SW480 (cell line): ENCODE results near the gene EVA1C.
"Not testable (repeated sequence)": the region's sequence is repeated elsewhere in the genome, so short reads cannot be mapped to it uniquely, and the experiment has no call there.

ENCODE experiments used
- DNase-seq: peaks from one replicate; pipeline ENCODE4 v3.0.0-alpha.2; 2016; ENCODE audit warnings: low spot score

EVA1C gene

GRCh38 chr21:32499249-32500055 is 86.9 kb downstream of the EVA1C start:
- no peak for DNase-seq

- not testable (repeated sequence) for DNase-seq
Observed at GRCh38 chr21:32503641-32504040, 91.1 kb downstream of the EVA1C start.

GRCh38 chr21:32505767-32506166 is 93.3 kb downstream of the EVA1C start:
- not testable (repeated sequence) for DNase-seq

- not testable (repeated sequence) for DNase-seq
Observed at GRCh38 chr21:32506411-32506965, 94.0 kb downstream of the EVA1C start.

DNA sequence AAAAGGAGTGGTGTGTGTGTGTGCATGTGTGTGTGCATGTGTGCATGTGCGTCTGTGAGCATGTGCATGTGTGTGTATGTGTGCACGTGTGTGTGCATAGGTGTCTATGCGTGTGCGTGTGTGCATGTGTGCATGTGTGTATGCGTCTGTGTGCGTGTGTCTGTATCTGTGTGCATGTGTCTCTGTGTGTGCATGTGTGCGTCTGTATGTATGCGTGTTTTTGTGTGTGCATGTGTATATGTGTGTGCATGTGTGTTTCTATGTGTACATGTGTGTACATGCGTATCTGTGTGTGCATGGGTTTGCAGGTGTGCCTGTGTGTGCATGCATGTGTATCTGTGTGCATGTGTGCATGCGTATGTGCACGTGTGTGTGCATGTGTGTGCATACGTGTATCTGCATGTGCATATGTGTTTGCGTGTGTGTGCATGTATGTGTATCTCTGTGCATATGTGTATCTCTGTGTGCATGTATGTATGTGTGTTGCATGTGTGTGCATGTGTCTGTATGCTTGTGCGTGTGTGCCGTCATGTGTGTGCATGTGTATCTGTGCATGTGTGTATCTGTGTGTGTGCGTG is 94.9 kb downstream of the EVA1C start:
- DNase-seq = no peak

- DNase-seq = not testable (repeated sequence)
Observed at GRCh38 chr21:32508036-32508435, 95.5 kb downstream of the EVA1C start.

DNA sequence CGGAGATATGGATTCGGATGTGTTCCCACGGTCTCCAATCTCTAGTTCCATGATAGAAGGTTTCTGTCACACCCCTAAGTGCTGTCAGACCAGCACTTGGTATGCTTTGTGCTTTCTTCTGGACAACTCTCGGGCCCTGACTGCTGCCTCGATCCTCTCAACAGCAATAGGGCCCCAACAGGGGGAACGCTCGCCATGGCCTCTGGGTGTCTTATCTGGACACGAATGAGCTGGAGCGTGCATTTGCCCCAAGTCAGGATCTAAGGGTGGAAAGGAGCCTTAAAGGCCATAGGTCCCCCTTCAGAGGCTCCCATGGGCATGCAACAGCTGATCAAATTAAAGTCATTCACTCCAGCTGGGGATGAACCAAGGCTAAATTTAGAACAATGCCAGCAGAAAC is 96.1 kb downstream of the EVA1C start:
- no peak for DNase-seq

DNA sequence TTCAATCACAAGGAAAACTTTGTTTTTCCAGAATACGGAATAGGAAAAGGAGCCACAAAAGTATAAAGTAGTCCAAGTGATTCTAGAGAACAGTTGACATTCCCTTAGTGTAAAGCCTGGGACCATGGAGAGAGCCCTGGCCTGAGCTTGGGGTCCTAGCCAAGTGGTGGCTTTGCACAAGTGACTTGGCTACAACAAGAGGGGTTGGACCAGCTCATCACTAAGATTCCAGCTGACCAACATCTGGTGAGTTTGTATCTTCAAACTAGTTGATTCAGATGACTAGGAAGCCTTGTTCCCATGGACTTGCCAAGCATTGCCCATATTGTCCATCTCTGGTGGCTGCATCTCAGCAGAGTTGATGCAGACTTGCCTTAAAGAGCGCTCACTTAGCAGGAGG is 96.5 kb downstream of the EVA1C start:
- DNase-seq = not testable (repeated sequence)

DNA sequence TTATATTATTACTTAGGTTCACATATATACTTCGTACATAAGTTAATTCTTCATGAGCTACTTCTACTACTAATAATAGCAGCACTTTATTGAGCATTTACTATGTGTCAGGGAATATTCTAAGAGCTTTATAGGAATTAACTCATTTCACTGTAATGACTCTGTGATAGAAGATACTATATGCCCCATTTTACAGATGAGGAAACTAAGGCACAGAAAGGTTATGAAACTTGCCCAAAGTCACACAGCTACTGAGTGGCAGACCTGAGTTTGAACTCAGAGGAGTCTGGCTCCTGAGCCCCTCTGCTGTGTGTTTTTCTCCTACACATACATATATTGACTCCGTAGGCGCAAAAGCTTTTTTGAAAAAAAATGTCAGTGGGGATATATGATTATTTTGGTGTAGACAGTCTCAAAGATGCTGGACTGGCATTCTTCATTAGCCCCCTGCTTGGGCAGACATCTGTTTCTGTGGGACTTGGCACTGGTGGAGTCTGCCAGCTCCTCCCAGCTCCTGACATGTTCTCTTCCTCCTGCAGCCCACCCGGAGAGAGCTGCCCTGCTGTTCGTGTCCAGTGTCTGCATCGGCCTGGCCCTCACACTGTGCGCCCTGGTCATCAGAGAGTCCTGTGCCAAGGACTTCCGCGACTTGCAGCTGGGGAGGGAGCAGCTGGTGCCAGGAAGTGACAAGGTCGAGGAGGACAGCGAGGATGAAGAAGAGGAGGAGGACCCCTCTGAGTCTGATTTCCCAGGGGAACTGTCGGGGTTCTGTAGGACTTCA is 102.0 kb downstream of the EVA1C start:
- no peak for DNase-seq

DNA sequence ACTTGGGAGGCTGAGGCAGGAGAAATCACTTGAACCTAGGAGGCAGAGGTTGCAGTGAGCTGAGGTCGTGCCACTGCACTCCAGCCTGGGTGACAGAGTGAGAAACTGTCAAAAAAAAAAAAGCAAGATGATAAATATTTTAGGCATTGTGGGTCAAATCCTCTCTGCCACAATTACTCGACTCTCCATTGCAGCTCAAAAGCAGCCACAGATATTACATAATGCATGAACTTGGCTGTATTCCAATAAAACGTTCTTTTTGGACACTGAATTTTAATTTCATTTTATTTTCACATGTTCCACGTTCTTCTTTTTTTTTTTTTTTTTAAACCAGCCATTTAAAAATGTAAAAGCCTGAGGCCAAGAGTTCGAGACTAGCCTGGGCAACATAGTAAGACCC is 103.4 kb downstream of the EVA1C start:
- no peak for DNase-seq

GRCh38 chr21:32516756-32517649 is 104.5 kb downstream of the EVA1C start:
- no peak for DNase-seq

DNA sequence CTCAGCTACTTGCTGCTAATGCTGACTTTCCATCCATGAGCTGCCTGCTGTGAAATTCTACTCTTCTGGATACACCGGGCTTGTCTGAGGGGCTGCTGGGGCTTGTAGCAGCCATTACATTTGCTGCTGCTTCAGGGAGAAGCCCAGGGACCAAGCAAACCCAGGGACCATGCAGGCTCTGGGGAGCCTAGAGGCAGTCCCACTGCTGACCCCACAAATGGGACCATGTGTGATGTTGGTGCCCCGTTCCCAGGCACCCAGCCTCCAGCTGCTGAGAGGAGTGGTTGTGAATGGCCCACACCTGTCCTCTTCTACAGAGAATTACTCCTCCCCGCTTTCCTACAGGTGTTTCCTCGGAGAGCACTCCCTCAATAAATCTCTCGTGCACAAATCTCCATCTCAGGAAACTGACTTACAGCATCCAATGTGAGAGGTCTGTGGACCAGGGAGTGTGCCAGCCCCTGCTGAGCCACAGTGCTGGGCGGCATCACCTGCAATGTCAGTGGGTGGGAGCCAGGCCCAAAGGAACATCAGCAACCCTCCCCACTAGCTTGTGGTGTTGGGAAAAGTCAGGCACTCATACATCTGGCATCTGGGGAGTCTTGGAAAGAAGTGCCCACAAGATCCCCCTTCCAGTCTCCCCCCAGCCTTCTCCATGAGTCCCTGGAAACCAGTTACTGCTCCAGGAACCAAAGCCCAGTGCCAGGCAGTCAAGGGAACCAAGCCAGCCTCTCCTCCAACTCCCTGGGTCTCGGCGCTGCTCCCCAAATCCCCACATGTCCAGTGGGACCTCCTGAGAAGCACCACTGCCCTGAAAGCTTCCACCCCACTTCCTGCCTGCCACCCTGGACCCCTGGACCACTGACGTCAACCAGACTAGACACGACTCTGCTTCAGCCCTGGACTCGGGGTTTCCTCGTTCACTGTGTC is 107.7 kb downstream of the EVA1C start:
- no peak for DNase-seq

GRCh38 chr21:32520875-32521735 is 108.6 kb downstream of the EVA1C start:
- DNase-seq = peak; percentile 91

DNA sequence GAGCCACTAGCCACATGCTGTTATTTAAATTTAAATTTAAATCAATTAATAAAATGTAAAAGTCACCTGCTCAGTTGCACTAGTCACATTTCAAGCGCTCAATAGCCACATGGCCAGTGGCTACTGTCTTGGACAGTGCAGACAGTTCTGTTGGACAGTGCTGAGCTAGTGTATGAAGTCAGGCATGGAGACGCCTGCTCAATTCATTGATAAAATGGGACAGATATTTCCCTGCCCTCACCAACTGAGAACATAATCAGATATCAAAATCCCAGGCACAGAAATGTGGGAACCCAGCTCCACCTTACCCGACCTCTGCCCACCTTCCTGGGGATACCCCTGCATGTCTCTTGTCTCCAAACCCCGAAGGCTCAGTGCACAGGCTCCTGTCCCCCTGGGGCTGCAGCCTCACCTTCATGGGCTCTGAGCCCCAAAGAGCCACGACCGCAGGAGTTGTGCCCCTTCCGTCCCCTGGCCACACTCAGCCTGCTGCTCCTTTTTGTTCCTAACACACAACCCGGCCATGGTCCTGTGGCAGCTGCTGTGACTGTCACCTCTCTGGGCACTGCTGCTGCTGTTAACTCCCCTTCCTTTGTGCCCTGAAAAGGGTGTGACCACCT is 109.3 kb downstream of the EVA1C start:
- DNase-seq = no peak

DNA sequence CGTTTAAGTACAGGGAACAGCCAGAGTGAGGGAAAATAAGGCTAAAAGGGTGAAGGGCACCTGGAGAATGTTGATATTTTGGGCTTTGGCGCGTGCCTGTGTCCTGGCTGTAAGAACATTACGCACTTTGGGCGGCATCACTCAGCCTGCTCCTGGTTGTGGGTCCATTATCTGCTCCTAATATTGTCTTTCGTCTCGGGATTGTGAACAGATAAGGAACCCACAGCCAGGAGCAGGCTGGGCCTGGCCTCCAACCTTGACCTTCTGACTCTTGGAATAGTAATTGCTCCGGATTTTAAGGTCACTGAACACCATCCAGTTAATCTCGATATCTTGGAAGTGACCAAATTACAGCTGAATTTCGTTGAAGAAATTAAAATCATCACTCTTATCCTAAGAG is 111.0 kb downstream of the EVA1C start:
- no peak for DNase-seq

- no peak for DNase-seq
Observed at GRCh38 chr21:32523988-32524719, 111.6 kb downstream of the EVA1C start.

- no peak for DNase-seq
Observed at GRCh38 chr21:32525282-32525681, 112.8 kb downstream of the EVA1C start.

- no peak for DNase-seq
Observed at GRCh38 chr21:32529679-32530078, 117.2 kb downstream of the EVA1C start.
